Measurements from ENCODE around the gene SYMPK.
A peak's percentile ranks its signal among the peaks of the same experiment; 100 is the strongest.

SYMPK gene

DNA sequence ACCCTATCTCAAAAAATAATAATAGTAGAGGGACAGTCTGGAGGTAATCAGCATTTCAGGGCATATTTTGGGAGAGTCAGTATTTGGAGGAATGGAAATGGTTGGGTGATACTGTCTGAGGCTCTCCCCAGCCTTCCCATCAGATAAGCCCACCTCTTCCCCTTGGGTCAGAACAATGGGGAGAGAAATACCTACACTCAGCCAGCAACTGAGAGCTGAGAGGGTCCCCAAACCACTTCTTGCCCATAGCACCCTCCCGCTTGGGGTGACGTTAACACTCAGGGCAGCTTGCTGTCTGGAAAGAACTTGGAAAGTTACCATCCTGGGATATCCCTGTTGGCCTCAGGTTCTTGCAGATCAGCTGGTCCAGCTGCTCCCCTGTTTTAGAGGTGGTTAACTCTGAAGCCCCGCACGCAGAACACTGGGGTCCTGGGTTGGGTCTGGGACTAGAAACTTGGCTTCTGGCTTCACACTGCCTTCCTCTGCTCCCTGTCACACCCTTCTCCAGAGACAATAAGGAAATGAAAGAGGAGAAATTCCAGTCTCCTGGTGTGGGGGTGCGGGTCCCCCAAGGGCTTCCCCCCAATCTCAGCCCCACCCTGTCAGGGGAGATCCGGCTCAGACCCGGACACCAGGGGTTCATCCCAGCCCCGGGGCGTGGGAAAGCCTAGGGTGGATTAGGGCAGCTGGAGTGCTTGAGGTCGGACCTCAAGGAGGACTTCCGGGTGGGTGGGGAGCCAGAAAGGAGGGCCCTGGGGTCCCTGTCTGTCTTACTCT is 3.6 kb upstream of the SYMPK start:
- no peak for DNase-seq (ENCODE audit: low spot score)

DNA sequence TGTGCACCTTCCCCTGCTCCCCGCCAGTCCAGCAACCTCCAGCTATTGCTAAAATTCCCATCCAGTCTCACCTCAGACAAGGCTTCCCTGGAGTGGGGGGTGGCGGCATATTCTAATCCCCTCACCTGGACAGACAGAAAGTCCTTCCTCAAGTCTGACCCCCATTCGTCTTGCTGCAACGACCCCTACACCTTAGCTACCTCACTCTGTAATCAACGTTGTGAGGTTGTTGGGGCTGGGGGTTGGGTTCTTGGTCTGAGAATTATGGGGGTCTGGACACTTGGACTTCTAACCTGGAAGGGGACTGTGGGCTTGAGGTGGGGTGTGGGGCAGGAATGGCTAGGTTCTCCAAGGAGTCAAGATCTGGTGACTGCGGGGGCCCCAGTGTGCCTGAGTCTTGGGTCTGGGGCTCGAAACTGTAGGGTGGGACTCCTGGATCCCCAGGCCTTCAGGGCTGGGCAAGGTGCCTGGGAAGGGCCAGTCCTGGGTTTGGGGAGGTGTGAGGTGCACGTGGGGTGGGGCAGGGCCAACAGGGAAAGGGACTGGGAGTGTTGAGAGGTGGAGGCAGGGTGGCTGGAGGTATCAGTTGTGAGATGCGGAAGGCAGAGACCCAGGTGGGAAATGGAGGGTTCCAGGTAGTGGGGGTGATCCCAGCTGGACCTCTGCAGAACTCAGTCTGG is 2.5 kb upstream of the SYMPK start:
- DNase-seq (ENCODE audit: low spot score), result no peak

GRCh38 chr19:45864629-45865082 is 1.7 kb upstream of the SYMPK start:
- no peak for DNase-seq (ENCODE audit: low spot score)

DNA sequence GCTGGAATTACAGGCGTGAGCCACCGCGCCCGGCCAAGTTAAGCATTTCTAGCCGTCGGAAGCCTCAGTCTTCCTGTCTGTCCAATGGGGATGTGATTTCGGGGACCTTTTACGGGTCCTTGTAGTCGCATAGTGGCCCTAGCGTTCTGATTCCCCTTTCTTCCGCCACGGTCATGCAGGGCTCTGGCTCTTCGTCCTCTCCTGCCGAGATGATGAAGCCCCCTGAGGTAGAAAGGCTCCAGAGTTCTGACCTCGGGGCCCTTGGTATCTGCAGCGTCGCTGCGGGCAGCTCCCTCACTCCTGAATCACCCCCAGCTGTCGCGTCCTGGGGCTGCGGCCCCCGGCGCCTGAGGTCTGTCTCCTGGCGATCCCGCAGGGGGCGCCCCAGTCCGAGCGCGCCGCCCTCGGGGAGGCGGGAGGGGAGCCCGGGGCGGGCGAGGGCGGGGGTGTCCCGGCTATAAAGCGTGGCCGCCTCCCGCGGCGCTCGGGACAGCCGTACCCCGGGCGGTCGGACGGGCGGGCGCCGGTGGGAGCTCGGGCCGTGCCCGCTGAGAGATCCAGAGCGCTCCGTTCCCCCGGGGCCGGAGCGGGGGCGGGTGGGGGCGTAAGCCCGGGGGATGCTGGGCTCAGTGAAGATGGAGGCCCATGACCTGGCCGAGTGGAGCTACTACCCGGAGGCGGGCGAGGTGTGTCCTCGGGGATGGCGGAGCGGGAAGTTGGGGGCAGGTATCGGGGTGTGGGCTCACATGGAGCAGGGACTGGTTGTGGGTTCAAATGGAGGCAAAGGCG is 1.1 kb upstream of the SYMPK start, which contains the start of gene FOXA3:
TSS of gene FOXA3 (plus strand) at position 487 of the 789 bp plus-strand sequence. CDS start at position 618, 131 bp downstream.
- DNase-seq (ENCODE audit: low spot score), result peak; percentile 69

GRCh38 chr19:45863335-45863839 is 440 bp upstream of the SYMPK start:
- DNase-seq (ENCODE audit: low spot score), result no peak

DNA sequence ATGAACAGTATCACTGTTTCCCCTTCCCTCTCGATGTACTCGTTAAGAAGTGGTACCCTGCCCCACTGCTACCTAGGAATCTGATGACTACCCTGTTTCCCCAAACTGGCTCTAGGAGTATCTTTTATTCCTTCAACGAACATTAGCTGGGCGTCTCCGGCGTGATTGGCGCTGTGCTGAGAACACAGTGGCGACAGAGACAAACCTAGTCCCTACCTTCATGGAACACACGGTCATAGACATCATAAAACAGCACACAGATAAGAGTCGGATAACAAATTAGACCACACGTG is 730 bp downstream of the SYMPK start:
- DNase-seq (ENCODE audit: low spot score), result no peak

DNA sequence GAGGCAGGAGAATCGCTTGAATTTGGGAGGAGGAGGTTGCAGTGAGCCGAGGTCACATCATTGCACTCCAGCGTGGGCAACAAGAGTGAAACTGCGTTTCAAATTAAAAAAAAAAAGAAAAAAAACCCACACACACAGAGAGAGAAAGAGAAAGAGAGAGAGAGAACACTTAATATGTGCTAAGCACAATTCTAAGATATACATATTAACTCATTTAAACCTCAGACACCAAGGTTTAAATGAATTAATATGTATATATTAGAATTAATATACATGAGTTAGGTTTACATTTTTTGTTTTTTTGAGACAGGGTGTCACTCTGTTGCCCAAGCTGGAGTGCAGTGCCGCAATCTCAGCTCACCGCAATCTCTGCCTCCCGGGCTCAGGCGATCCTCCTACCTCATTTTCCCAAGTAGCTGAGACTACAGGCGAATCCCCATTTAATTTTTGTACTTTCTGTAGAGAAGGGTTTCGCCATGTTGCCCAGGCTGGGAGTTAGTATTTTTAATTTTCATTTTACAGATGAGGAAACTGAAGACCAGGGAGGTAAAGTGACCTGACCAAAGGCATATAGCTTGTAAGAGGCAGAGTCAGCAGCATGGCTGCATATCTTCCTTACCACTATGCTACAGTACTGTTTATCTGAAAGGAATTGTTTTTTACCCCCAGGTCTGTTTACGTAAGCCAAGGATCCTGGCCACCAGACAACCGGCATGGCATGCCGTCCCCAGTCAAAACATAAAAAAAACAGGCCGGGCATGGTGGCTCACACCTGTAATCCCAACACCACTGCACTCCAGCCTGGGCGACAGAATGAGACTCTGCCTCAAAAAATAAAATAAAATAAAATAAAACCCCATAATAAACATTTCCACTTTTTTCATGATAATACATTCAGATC is 2.3 kb downstream of the SYMPK start:
- no peak for DNase-seq (ENCODE audit: low spot score)

GRCh38 chr19:45854167-45854778 is 8.7 kb downstream of the SYMPK start:
- DNase-seq (ENCODE audit: low spot score), result no peak

GRCh38 chr19:45852983-45853382 is 10.0 kb downstream of the SYMPK start:
- DNase-seq (ENCODE audit: low spot score), result no peak

DNA sequence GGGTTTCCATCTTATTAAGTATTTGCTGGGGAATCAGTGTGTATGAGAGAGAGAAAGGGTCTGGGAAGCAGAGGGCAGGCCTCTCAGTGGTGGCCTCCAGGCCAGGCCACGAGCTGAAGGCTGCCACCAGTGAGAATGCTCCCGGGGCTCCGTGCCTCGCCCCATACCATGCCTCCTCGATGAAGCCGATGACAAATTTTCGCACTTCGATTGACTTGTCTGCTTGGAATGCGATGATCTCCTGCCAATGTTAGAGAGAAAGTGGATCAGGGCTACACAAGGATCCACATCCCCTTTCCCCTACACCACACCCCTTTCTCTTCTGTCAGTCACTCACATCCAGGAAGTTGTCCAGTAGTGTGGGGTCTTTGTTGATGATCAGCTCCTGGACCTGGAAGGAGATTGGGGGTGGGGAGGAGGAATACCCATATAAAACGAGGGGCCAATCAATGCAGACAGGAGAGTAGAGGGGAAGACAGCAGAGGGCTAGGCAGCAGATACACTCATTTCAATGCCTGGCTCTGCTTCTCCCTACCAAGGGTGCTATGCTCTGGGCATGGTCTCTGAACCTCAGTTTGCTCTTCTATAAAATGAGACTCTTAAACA is 10.7 kb downstream of the SYMPK start:
- DNase-seq (ENCODE audit: low spot score), result peak; percentile 8

- DNase-seq (ENCODE audit: low spot score), result no peak
Observed at GRCh38 chr19:45848922-45849321, 14.0 kb downstream of the SYMPK start.

DNA sequence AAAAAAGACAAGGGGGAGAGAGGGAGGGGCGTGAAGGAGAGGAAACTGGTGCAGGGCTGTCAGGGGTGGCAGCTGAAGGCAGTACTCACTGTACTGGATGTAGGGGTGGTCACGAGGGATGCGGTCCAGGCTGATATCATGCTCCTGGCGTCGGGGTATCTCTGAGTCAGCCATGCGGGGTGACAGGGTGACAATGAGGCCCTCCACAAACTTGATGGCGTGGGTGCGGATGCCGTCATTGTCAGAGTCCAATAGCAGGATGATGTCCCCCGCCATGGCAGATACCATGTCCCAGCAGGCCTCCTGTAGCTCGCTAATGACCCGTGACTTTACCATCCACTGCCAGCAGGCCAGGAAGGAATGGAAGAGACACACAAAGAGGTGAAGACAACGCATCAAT is 15.3 kb downstream of the SYMPK start:
- DNase-seq (ENCODE audit: low spot score), result no peak

DNA sequence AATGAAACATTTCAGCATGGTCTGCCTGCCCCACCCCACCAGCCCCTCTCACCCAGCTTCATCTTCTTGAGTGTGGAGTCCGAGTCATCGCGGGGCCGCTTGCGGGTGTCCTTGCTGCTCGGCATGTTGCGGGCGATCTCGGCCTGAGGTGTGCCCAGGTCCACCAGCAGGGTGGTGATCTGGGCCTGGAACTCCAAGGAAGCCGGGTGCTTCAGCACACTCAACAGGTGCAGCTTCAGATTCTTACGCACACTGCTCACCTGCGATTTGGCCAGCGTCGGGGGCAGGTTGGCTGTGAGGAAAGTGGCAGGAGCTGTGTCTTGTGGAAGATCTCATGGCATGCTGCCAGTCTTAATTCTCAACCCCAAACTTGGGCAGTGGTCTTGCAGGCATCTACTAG is 20.7 kb downstream of the SYMPK start:
- DNase-seq (ENCODE audit: low spot score), result no peak

- DNase-seq (ENCODE audit: low spot score), result peak; percentile 55
Observed at GRCh38 chr19:45834970-45835369, 28.0 kb downstream of the SYMPK start.

DNA sequence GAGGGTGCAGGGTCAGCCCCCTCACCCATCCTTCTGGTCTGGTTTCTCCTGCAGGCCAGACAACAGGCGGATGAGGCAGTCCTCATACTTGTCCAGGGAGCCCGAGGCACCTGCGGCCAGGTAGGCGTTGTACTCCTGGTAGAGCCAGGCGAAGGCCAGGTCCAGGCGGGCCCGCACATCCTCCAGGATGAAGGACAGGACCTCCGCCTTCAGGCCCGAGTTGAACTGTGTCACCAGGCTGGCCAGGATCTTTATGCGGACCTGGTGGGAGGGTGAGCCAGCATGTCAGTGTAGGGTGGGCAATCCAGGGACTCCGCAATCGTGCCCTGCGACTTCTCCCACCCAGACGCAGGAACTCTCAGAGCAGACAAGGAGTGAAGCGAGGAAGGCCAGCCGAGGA is 34.0 kb downstream of the SYMPK start:
- DNase-seq (ENCODE audit: low spot score), result no peak

DNA sequence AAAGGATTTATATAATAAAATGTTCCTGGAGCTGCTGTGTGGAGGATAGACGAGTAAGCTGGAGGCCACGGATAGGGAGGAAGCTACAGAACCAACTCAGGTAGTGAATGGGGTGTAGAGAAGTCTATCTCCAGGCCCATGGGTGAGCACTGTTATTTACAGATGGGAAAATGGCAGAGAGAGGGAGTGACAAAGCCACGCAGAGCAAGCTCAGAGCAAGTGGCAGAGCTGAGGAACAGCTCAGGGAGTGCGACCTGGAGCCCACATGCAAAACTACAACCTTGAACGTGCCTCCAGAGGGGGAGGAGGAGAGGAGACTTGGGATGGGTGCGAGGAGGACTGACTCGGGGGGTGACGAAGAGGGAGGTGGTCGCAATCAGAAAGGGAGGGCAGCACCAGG is 34.4 kb downstream of the SYMPK start:
- DNase-seq (ENCODE audit: low spot score), result no peak

DNA sequence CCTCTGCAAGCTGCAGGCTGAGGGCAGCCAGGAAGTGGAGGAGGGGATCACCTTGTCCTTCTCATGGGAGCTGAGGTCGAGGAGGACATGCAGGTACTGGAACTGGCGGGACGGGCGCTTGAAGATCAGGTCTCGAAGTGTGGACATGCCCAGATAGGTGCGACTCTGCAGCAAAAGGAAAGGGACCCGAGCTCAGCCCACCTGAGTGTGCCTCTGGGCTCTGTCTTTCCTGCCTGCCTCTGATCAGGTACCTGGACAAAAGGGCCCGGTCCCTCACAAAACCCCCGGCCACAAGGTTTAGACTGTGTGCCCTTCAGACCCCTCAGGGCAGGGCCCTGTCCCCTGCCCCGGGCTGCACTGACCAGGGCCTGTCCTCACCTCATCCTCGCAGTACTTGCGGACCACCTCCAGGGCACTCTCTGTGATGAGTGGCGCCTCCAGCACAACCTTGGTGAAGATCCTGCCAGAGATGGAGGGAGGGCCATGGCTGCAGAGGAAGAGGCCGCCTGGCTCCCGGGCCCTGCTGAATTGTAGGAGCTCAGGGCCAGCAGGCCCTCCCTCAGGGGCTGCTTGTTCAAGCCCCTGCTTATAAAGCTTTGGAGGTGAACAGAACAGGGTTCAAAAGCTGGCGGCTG is 35.4 kb downstream of the SYMPK start:
- no peak for DNase-seq (ENCODE audit: low spot score)

GRCh38 chr19:45826934-45827333 is 36.0 kb downstream of the SYMPK start:
- no peak for DNase-seq (ENCODE audit: low spot score)

DNA sequence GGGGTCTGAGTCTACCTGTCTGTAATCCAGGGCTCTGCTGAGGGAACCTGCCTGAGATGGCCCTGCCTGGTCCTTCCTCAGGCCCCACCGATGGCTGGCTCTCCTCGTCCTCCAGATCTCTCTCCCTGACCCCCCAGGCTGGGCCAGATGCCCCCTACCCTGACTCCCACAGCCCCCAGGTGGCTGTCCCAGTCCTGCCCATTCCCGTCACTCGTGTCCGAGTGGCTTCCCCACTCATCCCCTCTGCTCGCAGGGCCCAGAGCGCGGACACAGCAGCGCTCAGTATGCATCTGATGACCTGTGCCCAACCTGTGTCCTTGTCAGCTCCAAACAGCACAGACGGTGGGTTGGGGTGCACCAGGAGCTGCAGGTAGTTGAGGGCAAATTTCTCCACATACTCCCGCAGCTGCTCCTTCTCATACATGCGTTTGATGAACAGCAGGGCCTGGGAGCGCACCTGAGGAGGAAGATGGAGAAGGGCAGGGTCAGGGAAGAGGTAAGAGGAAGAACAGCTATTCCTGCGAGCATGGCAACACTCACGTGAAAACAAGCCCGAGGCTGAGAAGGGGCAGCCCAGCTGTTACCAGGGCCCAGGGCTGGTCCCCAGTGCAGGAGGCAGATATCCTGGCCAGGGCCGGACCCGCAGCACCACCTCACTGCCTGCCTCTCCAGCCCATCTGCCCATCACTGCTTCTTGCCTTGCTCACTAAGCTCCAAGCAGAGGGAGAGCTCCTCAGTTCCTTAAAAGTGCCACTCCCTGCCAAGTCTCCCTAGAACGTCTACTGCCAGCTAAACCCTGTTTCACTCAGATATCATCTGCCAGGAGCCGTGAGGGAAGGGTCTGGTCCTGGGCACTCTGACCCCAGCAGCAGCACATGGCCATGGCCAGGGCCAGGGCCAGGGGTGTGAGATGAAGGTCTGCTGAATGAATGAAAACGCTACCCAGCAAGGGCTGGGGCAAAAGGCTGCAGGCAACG is 36.7 kb downstream of the SYMPK start:
- DNase-seq (ENCODE audit: low spot score), result no peak

All from kidney tubule cell (primary cell).